K562 (cell line): ENCODE data around the gene EGF. TPM values are rescaled to one million over a fixed set of nuclear protein-coding genes. Genes with fewer than 3 reads are reported as not detected.

Source experiments
- ATAC-seq: fragments of 200-7000 bp; cut with Tn5 transposase; 3 replicates; pipeline ENCODE4 v1.9.1; 2020; ENCODE audit warnings: moderate library complexity
- BruUV-seq: library from RNA; stranded (reverse); fragments of 400-500 nt; replicated peaks from 2 replicates; lab custom pipeline; 2021; lab: Mats Ljungman, UMichigan
- CTCF ChIA-PET: fragments of 300-600 bp; formaldehyde crosslinking; extraction: SDS; loops from one replicate; lab custom pipeline; 2021; ENCODE audit warnings: low intra/inter-chr PET ratio; lab: Yijun Ruan, JAX
- POLR2A ChIA-PET: fragments of 300-600, 350-650 bp; sonication (Branson Sonifier 250); formaldehyde crosslinking; extraction: SDS; loops from one replicate; lab custom pipeline; 2021; ENCODE audit warnings: antibody characterized with exemption, inconsistent platforms; lab: Yijun Ruan, JAX
- DNase-seq, 4 experiments: peaks; one replicate each; pipeline versions ENCODE4 v3.0.0 to v3.0.0-alpha.2; 2011 to 2018; ENCODE audit warnings: low spot score in 3 of 4, mixed read lengths in 3 of 4; ENCODE audit errors: extremely low read depth in 1 of 4
- FAIRE-seq: peaks from 2 replicates; lab custom pipeline; 2011; peaks lifted over from hg19 to GRCh38; lab: Jason Lieb, UNC
- H2AFZ ChIP-seq: 2 replicates; pipeline ENCODE4 v1.6.0; 2011; ENCODE audit warnings: low read depth, low read length, control low read depth, inconsistent platforms
- H3K27ac ChIP-seq: fragments of 200-600 bp; 3 replicates; pipeline ENCODE4 v1.8.0; 2011; ENCODE audit warnings: low read depth, mild to moderate bottlenecking, control low read depth, inconsistent platforms, low read length, moderate library complexity, mixed read lengths; ENCODE audit errors: extremely low read depth
- H3K27me3 ChIP-seq, 2 experiments: fragments of 300-600 bp in 1 of 2; 2 replicates in 1 of 2; 3 replicates in 1 of 2; pipeline versions ENCODE4 v1.6.0 to v1.8.0; 2011; ENCODE audit warnings: inconsistent platforms in 2 of 2, low read length in 2 of 2, mild to moderate bottlenecking in 1 of 2, mixed read lengths in 1 of 2, moderate library complexity in 1 of 2; ENCODE audit not compliant: control insufficient read depth in 2 of 2, insufficient read depth in 2 of 2
- H3K36me3 ChIP-seq: fragments of 300-600 bp; 3 replicates; pipeline ENCODE4 v1.8.0; 2011; ENCODE audit warnings: mild to moderate bottlenecking, low read length, inconsistent platforms; ENCODE audit not compliant: control insufficient read depth, insufficient read depth
- H3K4me1 ChIP-seq, 2 experiments: fragments of 200-600 bp in 1 of 2; replicated peaks in 1 of 2; 2 replicates in 1 of 2; 3 replicates in 1 of 2; pipeline versions ENCODE4 v1.5.1 to v1.8.0; 2011; ENCODE audit warnings: inconsistent platforms in 2 of 2, low read length in 2 of 2, mild to moderate bottlenecking in 1 of 2, mixed read lengths in 1 of 2, moderate library complexity in 1 of 2; ENCODE audit not compliant: control insufficient read depth in 2 of 2, insufficient read depth in 2 of 2
- H3K4me2 ChIP-seq: 2 replicates; pipeline ENCODE4 v1.6.1; 2011; ENCODE audit warnings: low read length, control low read depth, inconsistent platforms, mixed read lengths; ENCODE audit not compliant: insufficient read depth
- H3K4me3 ChIP-seq: fragments of 200-600 bp; sonication (generic), shearing (Covaris generic); 2 replicates; pipeline ENCODE4 v1.5.1; 2016; ENCODE audit warnings: control low read depth, inconsistent platforms
- H3K79me2 ChIP-seq: fragments of 200-600 bp; 3 replicates; pipeline ENCODE4 v1.8.0; 2011; ENCODE audit warnings: low read length, inconsistent platforms; ENCODE audit not compliant: control insufficient read depth, insufficient read depth
- H3K9ac ChIP-seq, 2 experiments: 2 replicates each; pipeline versions ENCODE4 v1.6.0 to v1.6.1; 2011; ENCODE audit warnings: low read depth in 2 of 2, low read length in 2 of 2, control low read depth in 1 of 2, inconsistent platforms in 1 of 2, mild to moderate bottlenecking in 1 of 2, mixed read lengths in 1 of 2; ENCODE audit not compliant: insufficient read depth in 1 of 2
- H3K9me1 ChIP-seq: one replicate; pipeline ENCODE4 v1.6.0; 2011; ENCODE audit warnings: inconsistent platforms, mild to moderate bottlenecking, low read length, moderate library complexity; ENCODE audit not compliant: control insufficient read depth, insufficient read depth
- H3K9me3 ChIP-seq: replicated peaks from 2 replicates; pipeline ENCODE4 v1.5.1; 2011; ENCODE audit warnings: low read depth, low read length, inconsistent platforms; ENCODE audit not compliant: control insufficient read depth, insufficient read depth
- H4K20me1 ChIP-seq: replicated peaks from 2 replicates; pipeline ENCODE4 v1.6.1; 2011; ENCODE audit warnings: low read length, inconsistent platforms, mixed read lengths; ENCODE audit not compliant: control insufficient read depth, insufficient read depth
- CEBPB ChIP-seq: fragments of 450-650 bp; IDR thresholded peaks from 2 replicates; pipeline ENCODE4 v1.6.1; 2016; ENCODE audit warnings: missing genetic modification characterization, missing compliant biosample characterization
- MGA ChIP-seq: fragments of 450-650 bp; IDR thresholded peaks from 2 replicates; pipeline ENCODE4 v1.6.1; 2016; ENCODE audit warnings: mild to moderate bottlenecking, moderate library complexity
- MYC ChIP-seq, 2 experiments: fragments of 250-450 bp in 1 of 2; sonication (Bioruptor Pico) in 1 of 2; IDR thresholded peaks; 2 replicates each; pipeline versions ENCODE4 v1.5.1 to v1.6.1; 2012 to 2021; ENCODE audit warnings: low read depth in 2 of 2, borderline replicate concordance in 1 of 2, improper control_type of control experiment in 1 of 2, low read length in 1 of 2, mild to moderate bottlenecking in 1 of 2, moderate library complexity in 1 of 2
- SIN3B ChIP-seq: fragments of 450-650 bp; IDR thresholded peaks from 2 replicates; pipeline ENCODE4 v1.6.1; 2017; ENCODE audit warnings: low read depth, mild to moderate bottlenecking, moderate library complexity
- WGBS: fragments of 100-300 bp; shearing (Covaris generic); methylation state at CpG from one replicate; pipeline ENCODE4 v1.1.6; 2016; ENCODE audit warnings: low coverage, mixed read lengths; ENCODE audit not compliant: insufficient coverage; ENCODE audit errors: missing lambda C conversion rate; 5-methylcytosine and 5-hydroxymethylcytosine counted together
- in situ Hi-C: fragments of 300-500 bp; cut with MboI; formaldehyde crosslinking; loops from 4 replicates; pipeline ENCODE4 v1.15.0; 2018; ENCODE audit warnings: inconsistent platforms, mixed read lengths
- intact Hi-C: fragments of 100-400 bp; cut with micrococcal nuclease; formaldehyde crosslinking; loops from 2 replicates; pipeline ENCODE4 v1.14.2; 2022
- polyA plus RNA-seq, 8 experiments: library from polyadenylated mRNA; depleted of rRNA in 4 of 8; stranded (reverse) in 5 of 8; unstranded in 3 of 8; fragments of >200 nt; fragmentation: Nextera tagmentation in 2 of 8; fragmentation: Illumina TruSeq in 1 of 8; extraction: Ambion mirVana in 2 of 8; extraction: Trizol in 1 of 8; gene quantifications; 2 replicates each; pipeline versions ENCODE4 v1.2.1 to v1.2.3, GENCODE V29; 2011 to 2014; ENCODE audit warnings: inconsistent platforms in 1 of 8, missing spikeins in 1 of 8
- total RNA-seq, 7 experiments: library from RNA; depleted of rRNA in 6 of 7; stranded (reverse); fragments of >200 nt in 6 of 7; fragmentation: Illumina TruSeq in 2 of 7; extraction: Trizol in 2 of 7; gene quantifications; 2 replicates each; pipeline versions ENCODE4 v1.2.1 to v1.2.3, GENCODE V29; 2011 to 2021; ENCODE audit warnings: low replicate concordance in 1 of 7
- TF ChIP-seq, protein P1 (sequence below): fragments of 450-650 bp; formaldehyde crosslinking; IDR thresholded peaks from 2 replicates; pipeline ENCODE4 v1.4.0; 2022; ENCODE audit warnings: missing genetic modification characterization
- TF ChIP-seq, protein P2 (sequence below): fragments of 450-650 bp; IDR thresholded peaks from 2 replicates; pipeline ENCODE4 v1.6.1; 2016; ENCODE audit warnings: missing biosample characterization, missing genetic modification characterization

The EGF gene
- total and polyA plus RNA-seq, 9 of the 15 experiments (the other 6 are each of a cell fraction or from before 2014, with no cell fraction given): 0.32 to 3.1 (median 1.3) TPM

GRCh38 chr4:109973529-109973905 lies 60.8 kb downstream of the EGF start (continued):
- TF ChIP-seq, protein P1, sequence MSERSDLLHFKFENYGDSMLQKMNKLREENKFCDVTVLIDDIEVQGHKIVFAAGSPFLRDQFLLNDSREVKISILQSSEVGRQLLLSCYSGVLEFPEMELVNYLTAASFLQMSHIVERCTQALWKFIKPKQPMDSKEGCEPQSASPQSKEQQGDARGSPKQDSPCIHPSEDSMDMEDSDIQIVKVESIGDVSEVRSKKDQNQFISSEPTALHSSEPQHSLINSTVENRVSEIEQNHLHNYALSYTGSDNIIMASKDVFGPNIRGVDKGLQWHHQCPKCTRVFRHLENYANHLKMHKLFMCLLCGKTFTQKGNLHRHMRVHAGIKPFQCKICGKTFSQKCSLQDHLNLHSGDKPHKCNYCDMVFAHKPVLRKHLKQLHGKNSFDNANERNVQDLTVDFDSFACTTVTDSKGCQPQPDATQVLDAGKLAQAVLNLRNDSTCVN (CRISPR knock-in tag): 0 out of 2 replicates have a peak, but pooled peaks have one; percentile 48
- no peak for TF ChIP-seq SIN3B
- no peak for TF ChIP-seq MYC (IDR thresholded peaks at IDR 0.05; ENCODE audit: low read depth, low read length)
- no peak for TF ChIP-seq MYC (CRISPR knock-in tag; IDR thresholded peaks at IDR 0.05; ENCODE audit: borderline replicate concordance, low read depth)

- in situ Hi-C loops: no loop called here
- no peak overlapping the region for H3K9ac ChIP-seq
- H3K27me3 ChIP-seq: peaks cover 0 to 4% of the 10 kb centered on the region in 2 experiments; a peak in 1 of 5 replicates
- no peaks in the 10 kb centered on the region for H3K36me3 ChIP-seq
- H3K4me3 ChIP-seq: no peak overlapping the region
- WGBS: 28% methylated on average over 6 of the region's 6 CpGs
- no peak overlapping the region for H3K27ac ChIP-seq
- ChIA-PET CTCF (interaction anchor here (2.8 kb wide), 1 partner anchor 554 kb away, joined by 9 read pairs; no protein-coding TSS in a partner anchor), POLR2A (no interaction called here)
- no peak overlapping the region for H3K4me2 ChIP-seq
- FAIRE-seq (no peak), DNase-seq (no peak), ATAC-seq (no peak)
- H3K79me2 ChIP-seq: no peaks in the 10 kb centered on the region
- no TSS peak for BruUV-seq
- intact Hi-C loops: loop anchor here (5.0 to 10.0 kb wide), 2 partner anchors 149 to 271 kb away; partner anchors contain the start of genes CASP6 and RRH
- no peak overlapping the region for H2AFZ ChIP-seq
- H4K20me1 ChIP-seq: no peaks in the 10 kb centered on the region
- no peaks in the 10 kb centered on the region for H3K9me1 ChIP-seq
- no peaks in the 10 kb centered on the region; a peak in 1 of 5 replicates for H3K4me1 ChIP-seq
- no peaks in the 10 kb centered on the region for H3K9me3 ChIP-seq
- peak; percentile 95 for TF ChIP-seq CEBPB (tag)
- TF ChIP-seq, protein P2, sequence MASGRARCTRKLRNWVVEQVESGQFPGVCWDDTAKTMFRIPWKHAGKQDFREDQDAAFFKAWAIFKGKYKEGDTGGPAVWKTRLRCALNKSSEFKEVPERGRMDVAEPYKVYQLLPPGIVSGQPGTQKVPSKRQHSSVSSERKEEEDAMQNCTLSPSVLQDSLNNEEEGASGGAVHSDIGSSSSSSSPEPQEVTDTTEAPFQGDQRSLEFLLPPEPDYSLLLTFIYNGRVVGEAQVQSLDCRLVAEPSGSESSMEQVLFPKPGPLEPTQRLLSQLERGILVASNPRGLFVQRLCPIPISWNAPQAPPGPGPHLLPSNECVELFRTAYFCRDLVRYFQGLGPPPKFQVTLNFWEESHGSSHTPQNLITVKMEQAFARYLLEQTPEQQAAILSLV (tag): peak; percentile 51; the same call in 1 of the 2 replicates
- no peak for TF ChIP-seq MGA
Measured at GRCh38 chr4:109976189-109976588, 63.5 kb downstream of the EGF start.
